Mammary epithelial cell (primary cell): ENCODE results near the gene PRKN.

Experiments used
- CTCF ChIP-seq, 2 donors: IDR thresholded peaks in 1 of 2; conservative IDR thresholded peaks in 1 of 2; 2 replicates each; pipeline ENCODE4 v1.5.1; 2011 to 2012; ENCODE audit warnings: inconsistent platforms in 2 of 2, low read length in 2 of 2, mild to moderate bottlenecking in 2 of 2, control low read depth in 1 of 2, low read depth in 1 of 2; ENCODE audit not compliant: insufficient read depth in 1 of 2; ENCODE audit errors: extremely low read depth in 1 of 2
- EZH2 ChIP-seq: IDR thresholded peaks from 2 replicates; pipeline ENCODE4 v1.6.1; 2012; ENCODE audit warnings: low read length, inconsistent platforms, borderline replicate concordance

DNA sequence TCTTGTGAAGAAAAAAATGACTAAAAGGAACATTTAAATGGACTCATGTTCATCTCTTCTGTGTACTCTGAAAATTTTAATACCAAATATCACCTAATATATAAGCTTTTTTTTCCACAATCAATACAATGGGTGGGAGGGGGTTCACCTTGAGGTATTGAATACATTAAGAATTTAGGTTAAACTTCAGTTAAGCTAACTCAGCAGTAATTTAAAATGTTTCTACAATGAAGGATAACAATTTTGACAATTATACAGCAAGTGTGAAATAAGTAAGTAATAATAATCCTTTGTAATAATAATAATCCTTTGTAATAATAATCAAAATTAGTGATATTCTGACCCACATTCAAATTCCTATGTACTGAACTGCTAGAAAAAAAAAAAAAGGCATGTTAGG lies 136.0 kb downstream of the PRKN start:
- TF ChIP-seq CTCF (conservative IDR thresholded peaks at IDR 0.05 in 1 of 2, IDR thresholded peaks at IDR 0.05 in 1 of 2; ENCODE audit: extremely low read depth in 1 of 2, insufficient read depth in 1 of 2, low read depth in 1 of 2, low read length in 2 of 2) (no peak), EZH2 (no peak)
